Trophoblast cell (in vitro differentiated cells and primary cell): ENCODE measurements around the gene ZFAND2B.
A peak's percentile ranks its signal among the peaks of the same experiment; 100 is the strongest.

Source experiments
- DNase-seq, 2 donors: peaks; one replicate each; pipeline ENCODE4 v3.0.0-alpha.2; 2016
- H2AFZ ChIP-seq: 2 replicates; pipeline ENCODE4 v1.6.1; 2013; ENCODE audit warnings: low read length, moderate library complexity, mild to moderate bottlenecking; ENCODE audit not compliant: insufficient read depth, poor library complexity
- H2AK5ac ChIP-seq: 2 replicates; pipeline ENCODE4 v1.6.1; 2013; ENCODE audit warnings: mild to moderate bottlenecking, low read length
- H2BK120ac ChIP-seq: 2 replicates; pipeline ENCODE4 v1.6.1; 2013; ENCODE audit warnings: low read length, mild to moderate bottlenecking, moderate library complexity; ENCODE audit not compliant: insufficient read depth, poor library complexity
- H2BK12ac ChIP-seq: 2 replicates; pipeline ENCODE4 v1.6.1; 2013; ENCODE audit warnings: mild to moderate bottlenecking, low read length, moderate library complexity
- H2BK5ac ChIP-seq: 2 replicates; pipeline ENCODE4 v1.6.1; 2013; ENCODE audit warnings: low read length, low read depth, moderate library complexity, mild to moderate bottlenecking; ENCODE audit not compliant: poor library complexity
- H3K14ac ChIP-seq: 2 replicates; pipeline ENCODE4 v1.6.1; 2013; ENCODE audit warnings: mild to moderate bottlenecking, low read length
- H3K18ac ChIP-seq: 2 replicates; pipeline ENCODE4 v1.6.1; 2013; ENCODE audit warnings: mild to moderate bottlenecking, low read length
- H3K23ac ChIP-seq: 2 replicates; pipeline ENCODE4 v1.6.1; 2013; ENCODE audit warnings: low read length
- H3K27ac ChIP-seq: 2 replicates; pipeline ENCODE4 v1.5.1; 2013; ENCODE audit warnings: low read depth, mild to moderate bottlenecking, inconsistent platforms, low read length, moderate library complexity
- H3K27me3 ChIP-seq: 2 replicates; pipeline ENCODE4 v1.6.1; 2013; ENCODE audit warnings: inconsistent platforms, mild to moderate bottlenecking, low read length, moderate library complexity; ENCODE audit not compliant: insufficient read depth
- H3K36me3 ChIP-seq, 2 experiments: 1 replicate in 1 of 2; 2 replicates in 1 of 2; pipeline ENCODE4 v1.6.1; 2013; ENCODE audit warnings: low read length in 2 of 2, mild to moderate bottlenecking in 2 of 2, moderate library complexity in 1 of 2; ENCODE audit not compliant: insufficient read depth in 2 of 2, control insufficient read depth in 1 of 2
- H3K4ac ChIP-seq: 2 replicates; pipeline ENCODE4 v1.6.1; 2013; ENCODE audit warnings: low read depth, mild to moderate bottlenecking, low read length, moderate library complexity
- H3K4me1 ChIP-seq, 2 experiments: 1 replicate in 1 of 2; 2 replicates in 1 of 2; pipeline ENCODE4 v1.6.1; 2013; ENCODE audit warnings: low read length in 2 of 2, mild to moderate bottlenecking in 2 of 2, moderate library complexity in 1 of 2; ENCODE audit not compliant: insufficient read depth in 2 of 2, control insufficient read depth in 1 of 2
- H3K4me2 ChIP-seq: 2 replicates; pipeline ENCODE4 v1.6.1; 2013; ENCODE audit warnings: inconsistent platforms, mild to moderate bottlenecking, low read length, moderate library complexity
- H3K4me3 ChIP-seq: 2 replicates; pipeline ENCODE4 v1.5.1; 2013; ENCODE audit warnings: mild to moderate bottlenecking, low read depth, low read length, inconsistent platforms
- H3K79me1 ChIP-seq: one replicate; pipeline ENCODE4 v1.6.1; 2013; ENCODE audit warnings: low read length
- H3K79me2 ChIP-seq: 2 replicates; pipeline ENCODE4 v1.6.1; 2013; ENCODE audit warnings: low read length, mild to moderate bottlenecking; ENCODE audit not compliant: control insufficient read depth, insufficient read depth, poor library complexity
- H3K9ac ChIP-seq: 2 replicates; pipeline ENCODE4 v1.6.1; 2013; ENCODE audit warnings: mild to moderate bottlenecking, low read length
- H3K9me3 ChIP-seq: 2 replicates; pipeline ENCODE4 v1.6.1; 2013; ENCODE audit warnings: low read depth, mild to moderate bottlenecking, control low read depth, inconsistent platforms, low read length; ENCODE audit not compliant: insufficient read depth
- H4K12ac ChIP-seq: 2 replicates; pipeline ENCODE4 v1.6.1; 2013; ENCODE audit warnings: low read depth, mild to moderate bottlenecking, low read length, moderate library complexity
- H4K8ac ChIP-seq: 2 replicates; pipeline ENCODE4 v1.6.1; 2013; ENCODE audit warnings: low read depth, mild to moderate bottlenecking, low read length, moderate library complexity
- H4K91ac ChIP-seq: one replicate; pipeline ENCODE4 v1.6.1; 2013; ENCODE audit warnings: low read depth, mild to moderate bottlenecking, low read length, moderate library complexity
- WGBS: extraction: QIAGEN DNeasy Blood & Tissue Kit; methylation state at CpG from one replicate; pipeline ENCODE4 v1.1.7; 2013; ENCODE audit warnings: missing lambda C conversion rate; ENCODE audit not compliant: insufficient read length, insufficient coverage; ENCODE audit errors: extremely low coverage; 5-methylcytosine and 5-hydroxymethylcytosine counted together

The ZFAND2B gene

DNA sequence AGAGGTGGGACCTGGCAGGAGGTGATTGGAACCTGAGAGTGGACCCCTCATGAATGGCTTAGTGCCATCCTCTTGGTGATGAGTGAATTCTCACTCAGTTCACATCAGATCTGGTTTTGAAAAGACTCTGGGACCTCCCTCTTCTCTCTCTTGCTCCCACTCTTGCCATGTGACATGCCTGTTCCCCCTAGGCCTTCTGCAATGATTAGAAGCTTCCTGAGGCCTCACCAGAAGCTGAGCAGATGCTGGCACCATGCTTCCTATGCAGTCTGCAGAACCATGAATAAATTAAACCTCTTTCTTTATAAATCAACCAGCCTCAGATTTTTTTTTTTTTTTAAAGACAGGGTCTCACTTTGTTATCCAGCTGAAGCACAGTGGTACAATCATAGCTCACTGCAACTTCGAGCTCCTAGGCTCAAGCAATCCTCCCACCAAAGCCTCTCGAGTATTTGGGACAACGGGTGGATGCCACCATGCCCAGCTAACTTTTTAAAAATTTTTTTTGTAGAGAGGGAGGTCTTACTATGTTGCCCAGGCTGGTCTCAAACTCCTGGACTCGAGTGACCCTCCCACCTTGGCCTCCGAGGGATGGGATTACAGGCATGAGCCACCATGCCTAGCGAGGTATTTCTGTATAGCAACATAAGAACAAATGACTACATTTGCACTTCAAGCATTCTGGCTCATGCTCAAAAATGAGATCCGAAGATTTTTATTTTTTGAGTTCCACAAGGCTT is 2.0 kb upstream of the ZFAND2B start:
- Histone ChIP-seq H3K23ac (no peak overlapping the region), H2BK120ac (no peak overlapping the region)
- WGBS = no CpG with 5 or more reads among the region's 7 CpGs

DNA sequence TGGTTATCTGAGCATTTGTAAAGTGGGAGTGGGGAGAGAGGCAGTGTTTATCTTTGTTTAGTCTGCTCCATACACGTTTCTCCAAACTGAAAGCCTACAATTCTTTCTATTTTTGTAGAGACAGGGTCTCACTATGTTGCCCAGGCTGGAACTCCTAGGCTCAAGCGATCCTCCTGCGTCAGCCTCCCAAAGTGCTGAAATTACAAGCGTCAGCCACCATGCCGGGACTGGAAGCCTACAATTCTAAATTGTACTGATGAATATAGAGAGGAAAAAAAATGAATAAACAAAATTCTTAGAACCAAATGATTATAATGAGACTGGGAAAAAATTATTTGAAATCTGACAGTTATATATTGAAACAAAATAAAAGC is 1.4 kb upstream of the ZFAND2B start:
- Histone ChIP-seq H3K4me2 (no peak overlapping the region), H3K18ac (no peak overlapping the region), H3K4me1 (peaks cover 2 to 4% of the 10 kb centered on the region in 2 experiments), H2BK120ac (no peak overlapping the region), H3K79me1 (peaks cover 5% of the 10 kb centered on the region), H4K91ac (no peak overlapping the region), H3K9ac (no peak overlapping the region), H3K27me3 (no peaks in the 10 kb centered on the region), H2AK5ac (no peak overlapping the region), H4K8ac (no peak overlapping the region), H3K9me3 (no peaks in the 10 kb centered on the region), H3K36me3 (peaks cover 21% of the 10 kb centered on the region in 2 experiments), H3K27ac (no peak overlapping the region), H2BK5ac (no peak overlapping the region), H3K4me3 (no peak overlapping the region), H2AFZ (no peak overlapping the region), H3K23ac (no peak overlapping the region), H3K4ac (no peak overlapping the region), H4K12ac (no peak overlapping the region), H3K14ac (no peak overlapping the region), H3K79me2 (peaks cover 5% of the 10 kb centered on the region), H2BK12ac (no peak overlapping the region)
- DNase-seq = no peak
- no CpG with 5 or more reads among the region's 5 CpGs for WGBS

More for the DNA sequence above, 2.0 kb upstream of the ZFAND2B start:
- Histone ChIP-seq H3K4ac (no peak overlapping the region), H3K79me2 (peaks cover 5% of the 10 kb centered on the region), H2AK5ac (no peak overlapping the region), H3K4me1 (peaks cover 2 to 4% of the 10 kb centered on the region in 2 experiments), H3K9ac (no peak overlapping the region), H2AFZ (no peak overlapping the region), H4K12ac (no peak overlapping the region), H3K18ac (no peak overlapping the region), H3K4me3 (no peak overlapping the region), H3K9me3 (no peaks in the 10 kb centered on the region), H3K79me1 (peaks cover 5% of the 10 kb centered on the region), H2BK12ac (no peak overlapping the region), H3K36me3 (peaks cover 16 to 17% of the 10 kb centered on the region in 2 experiments), H4K8ac (no peak overlapping the region), H2BK5ac (no peak overlapping the region), H4K91ac (no peak overlapping the region), H3K27ac (no peak overlapping the region), H3K27me3 (no peaks in the 10 kb centered on the region), H3K4me2 (no peak overlapping the region), H3K14ac (no peak overlapping the region)
- no peak for DNase-seq

DNA sequence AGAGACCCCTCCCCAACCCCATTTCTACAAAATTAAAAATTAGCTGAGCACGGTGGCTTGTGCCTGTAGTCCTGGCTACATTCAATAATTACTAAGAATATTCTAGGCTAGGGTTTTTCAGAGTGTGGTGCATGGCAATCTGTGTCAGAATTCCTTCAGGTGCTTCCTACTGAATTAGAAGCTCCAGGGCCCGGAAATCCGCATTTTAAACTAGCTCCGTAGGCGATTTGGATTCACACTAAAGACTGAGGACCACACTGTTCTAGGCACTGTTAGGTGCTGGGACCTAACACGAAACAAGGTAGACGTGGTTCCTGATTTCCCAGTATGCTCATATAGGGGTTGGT is 628 bp upstream of the ZFAND2B start:
- H2BK120ac ChIP-seq = no peak overlapping the region
- H3K4me1 ChIP-seq = peaks cover 2 to 4% of the 10 kb centered on the region in 2 experiments
- peak overlapping the region; percentile 76 for H3K4me3 ChIP-seq
- H3K79me2 ChIP-seq = peaks cover 5% of the 10 kb centered on the region
- H3K27ac ChIP-seq = no peak overlapping the region
- H2AK5ac ChIP-seq = no peak overlapping the region
- peak overlapping the region; percentile 2 for H4K91ac ChIP-seq
- H3K14ac ChIP-seq = peak overlapping the region; percentile 57
- no peak overlapping the region for H3K4ac ChIP-seq
- H2BK5ac ChIP-seq = no peak overlapping the region
- H3K36me3 ChIP-seq = peaks cover 29% of the 10 kb centered on the region in 2 experiments
- H4K8ac ChIP-seq = peak overlapping the region; percentile 80
- no peaks in the 10 kb centered on the region for H3K27me3 ChIP-seq
- no peaks in the 10 kb centered on the region for H3K9me3 ChIP-seq
- peak overlapping the region; percentile 88 for H2AFZ ChIP-seq
- WGBS = no CpG with 5 or more reads among the region's 7 CpGs
- DNase-seq = no peak
- H3K4me2 ChIP-seq = peak overlapping the region; percentile 98
- peaks cover 5% of the 10 kb centered on the region for H3K79me1 ChIP-seq
- no peak overlapping the region for H4K12ac ChIP-seq
- H3K9ac ChIP-seq = no peak overlapping the region
- H3K18ac ChIP-seq = no peak overlapping the region
- no peak overlapping the region for H2BK12ac ChIP-seq
- no peak overlapping the region for H3K23ac ChIP-seq

DNA sequence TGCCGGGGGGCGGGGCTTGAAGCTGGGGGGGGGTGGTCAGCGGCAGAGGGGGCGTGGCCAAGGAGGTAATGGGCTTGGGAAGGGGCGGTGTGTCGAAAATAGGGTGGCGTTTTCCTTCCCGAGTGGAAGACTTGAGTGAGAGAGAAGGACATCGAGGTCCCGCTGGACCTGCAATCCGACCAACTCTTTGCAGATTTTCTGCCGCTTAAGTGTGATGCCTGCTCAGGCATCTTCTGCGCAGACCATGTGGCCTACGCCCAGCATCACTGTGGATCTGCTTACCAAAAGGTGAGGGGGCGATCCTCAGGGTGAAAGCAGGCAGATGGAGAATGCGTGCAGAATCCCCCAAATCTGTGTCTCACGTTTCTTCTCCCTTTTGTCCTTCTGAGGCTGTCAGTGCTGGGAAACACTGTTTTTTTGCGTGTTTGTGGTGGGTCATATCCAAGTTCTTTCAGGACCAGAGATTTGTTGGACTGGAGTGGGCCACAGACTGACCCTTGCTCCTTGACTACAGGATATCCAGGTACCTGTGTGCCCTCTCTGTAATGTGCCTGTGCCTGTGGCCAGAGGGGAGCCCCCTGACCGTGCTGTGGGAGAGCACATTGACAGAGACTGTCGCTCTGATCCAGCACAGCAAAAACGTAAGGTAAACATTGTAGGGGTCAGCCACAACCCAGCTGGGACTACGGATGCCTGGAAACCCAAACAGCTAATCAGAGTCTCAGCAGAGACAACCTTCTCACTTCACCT is 727 bp downstream of the ZFAND2B start:
- no peaks in the 10 kb centered on the region for H3K27me3 ChIP-seq

More for the DNA sequence above, 727 bp downstream of the ZFAND2B start:
- Histone ChIP-seq H3K79me2 (peaks cover 5% of the 10 kb centered on the region), H2AK5ac (peak overlapping the region; percentile 80), H4K12ac (peak overlapping the region; percentile 41), H3K4me3 (peak overlapping the region; percentile 62), H3K79me1 (peaks cover 5% of the 10 kb centered on the region), H2BK120ac (no peak overlapping the region), H3K36me3 (peaks cover 32 to 37% of the 10 kb centered on the region in 2 experiments), H2AFZ (peak overlapping the region; percentile 82), H3K23ac (no peak overlapping the region), H3K4me2 (peak overlapping the region; percentile 67), H3K27ac (peak overlapping the region; percentile 7), H2BK5ac (no peak overlapping the region), H3K4me1 (peaks cover 2 to 4% of the 10 kb centered on the region in 2 experiments), H4K91ac (peak overlapping the region; percentile 56), H4K8ac (peak overlapping the region; percentile 70), H3K14ac (peak overlapping the region; percentile 55), H3K9ac (peak overlapping the region; percentile 52), H3K18ac (peak overlapping the region; percentile 68), H3K4ac (no peak overlapping the region), H3K9me3 (no peaks in the 10 kb centered on the region), H2BK12ac (peak overlapping the region; percentile 35)
- WGBS = no CpG with 5 or more reads among the region's 22 CpGs
- no peak for DNase-seq
